A673 (cell line): ENCODE results near the gene BCR.

Source experiments
- EZH2 ChIP-seq: fragments of 200-600 bp; sonication (generic); IDR thresholded peaks from 2 replicates; pipeline ENCODE4 v1.6.1; 2017; ENCODE audit warnings: borderline replicate concordance, low read depth, mild to moderate bottlenecking, mixed read lengths, antibody characterized with exemption, low read length; ENCODE audit not compliant: poor library complexity, severe bottlenecking
- TF ChIP-seq, protein P1 (sequence below): fragments of 300-800, 200-600 bp; sonication (generic); conservative IDR thresholded peaks from 2 replicates; pipeline ENCODE4 v1.5.1; 2017; ENCODE audit warnings: low read depth, mild to moderate bottlenecking, antibody characterized with exemption, low read length, moderate library complexity, mixed read lengths

DNA sequence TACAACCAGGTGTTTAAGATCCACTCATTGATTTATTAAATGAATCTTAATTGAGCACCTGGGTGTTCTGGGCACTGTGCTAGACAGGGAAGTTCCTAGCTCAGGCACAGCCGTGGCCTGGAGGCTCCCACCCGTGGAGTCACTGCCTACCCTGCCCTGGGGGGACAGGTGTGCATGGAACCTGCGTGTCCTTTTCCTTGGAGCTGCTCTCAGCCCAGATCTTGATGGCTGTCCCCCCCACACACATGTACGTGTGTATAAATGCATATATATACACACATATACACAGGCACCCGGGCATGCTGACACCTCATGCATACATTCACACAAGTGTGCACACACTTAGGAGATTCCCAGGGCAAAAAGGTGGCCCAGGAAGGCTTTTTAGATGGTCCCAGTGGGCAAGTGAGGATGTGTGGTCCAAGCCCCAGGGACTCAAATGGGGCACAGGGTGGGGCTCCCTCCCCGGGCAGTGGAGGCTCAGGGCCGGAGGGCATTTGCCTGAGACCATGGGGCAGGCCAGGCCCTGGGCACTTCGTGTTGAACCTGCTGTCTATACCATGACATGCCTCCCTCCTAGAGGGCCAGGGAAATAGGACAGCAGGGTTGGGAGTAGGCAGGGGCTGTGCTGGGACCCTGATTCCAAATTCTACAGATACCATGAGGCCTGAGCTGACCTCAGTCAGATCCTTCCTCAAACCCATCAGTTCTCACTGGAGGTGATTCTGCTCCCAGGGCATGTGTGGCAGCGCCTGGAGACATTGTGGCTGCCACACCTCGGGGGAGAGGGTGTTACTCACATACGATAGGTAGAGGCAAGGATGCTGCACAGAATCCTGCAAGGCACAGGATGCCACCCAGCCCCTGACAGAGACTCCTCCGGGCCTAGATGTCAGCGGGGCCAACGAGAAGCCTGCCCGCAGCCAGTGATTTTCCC, 77.8 kb downstream of the BCR start:
- TF ChIP-seq, protein P1, sequence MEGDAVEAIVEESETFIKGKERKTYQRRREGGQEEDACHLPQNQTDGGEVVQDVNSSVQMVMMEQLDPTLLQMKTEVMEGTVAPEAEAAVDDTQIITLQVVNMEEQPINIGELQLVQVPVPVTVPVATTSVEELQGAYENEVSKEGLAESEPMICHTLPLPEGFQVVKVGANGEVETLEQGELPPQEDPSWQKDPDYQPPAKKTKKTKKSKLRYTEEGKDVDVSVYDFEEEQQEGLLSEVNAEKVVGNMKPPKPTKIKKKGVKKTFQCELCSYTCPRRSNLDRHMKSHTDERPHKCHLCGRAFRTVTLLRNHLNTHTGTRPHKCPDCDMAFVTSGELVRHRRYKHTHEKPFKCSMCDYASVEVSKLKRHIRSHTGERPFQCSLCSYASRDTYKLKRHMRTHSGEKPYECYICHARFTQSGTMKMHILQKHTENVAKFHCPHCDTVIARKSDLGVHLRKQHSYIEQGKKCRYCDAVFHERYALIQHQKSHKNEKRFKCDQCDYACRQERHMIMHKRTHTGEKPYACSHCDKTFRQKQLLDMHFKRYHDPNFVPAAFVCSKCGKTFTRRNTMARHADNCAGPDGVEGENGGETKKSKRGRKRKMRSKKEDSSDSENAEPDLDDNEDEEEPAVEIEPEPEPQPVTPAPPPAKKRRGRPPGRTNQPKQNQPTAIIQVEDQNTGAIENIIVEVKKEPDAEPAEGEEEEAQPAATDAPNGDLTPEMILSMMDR, result no peak
- no peak for TF ChIP-seq EZH2
